Measurements from ENCODE around the gene MAN2B1. TPM values are rescaled to one million over a fixed set of nuclear protein-coding genes. Genes with fewer than 3 reads are reported as not detected.
A peak's percentile ranks its signal among the peaks of the same experiment; 100 is the strongest.

MAN2B1 gene
- total RNA-seq, 2 experiments from 2014 or later: 95.9 to 109 TPM

DNA sequence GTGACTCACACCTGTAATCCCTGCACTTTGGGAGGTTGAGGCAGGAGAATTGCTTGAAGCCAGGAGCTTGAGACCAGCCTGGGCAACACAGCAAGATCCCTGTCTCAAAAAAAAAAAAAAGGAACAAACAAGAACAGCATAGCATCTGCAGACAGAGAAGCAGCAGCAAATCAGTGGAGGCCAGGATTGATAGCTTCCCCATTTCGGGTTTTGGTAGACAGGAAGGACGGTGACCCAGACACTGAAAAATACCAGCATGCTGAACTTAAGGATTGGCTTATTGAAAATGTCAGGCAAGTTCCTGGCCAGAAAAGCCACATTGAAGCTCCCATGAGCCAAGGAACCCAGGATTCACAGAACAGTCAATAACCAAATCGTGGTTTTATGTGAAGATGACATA lies 58.9 kb downstream of the MAN2B1 start:
- Mint-ChIP-seq H3K27ac (no peak overlapping the region), H3K4me1 (ENCODE audit: low read depth) (peaks cover 35% of the 10 kb centered on the region), H3K4me3 (peak overlapping the region; percentile 54), H3K27me3 (no peaks in the 10 kb centered on the region), H3K9me3 (no peaks in the 10 kb centered on the region), H3K36me3 (ENCODE audit: low read depth) (peaks cover 24% of the 10 kb centered on the region)
- ChIA-PET POLR2A (no interaction called here), CTCF (interaction anchor here (3.5 kb wide), 1 partner anchor 33 kb away, joined by 22 read pairs; no protein-coding TSS in a partner anchor)
- DNase-seq (no peak), ATAC-seq (ENCODE audit: poor library complexity) (no peak)
- H3K4me1 ChIP-seq (ENCODE audit: insufficient read depth, low read length): peaks cover 32% of the 10 kb centered on the region
- intact Hi-C loops (cut with DNase I, micrococcal nuclease): loop anchor here in 1 of 2 experiments (5.0 kb wide), 1 partner anchor 40 kb away; no protein-coding TSS in a partner anchor
- H3K36me3 ChIP-seq (ENCODE audit: insufficient read depth, low read length): peaks cover 14% of the 10 kb centered on the region
- H3K27me3 ChIP-seq (ENCODE audit: control insufficient read depth in 1 of 2, insufficient read depth in 2 of 2, low read length in 2 of 2): no peaks in the 10 kb centered on the region
- TF ChIP-seq, protein P1, sequence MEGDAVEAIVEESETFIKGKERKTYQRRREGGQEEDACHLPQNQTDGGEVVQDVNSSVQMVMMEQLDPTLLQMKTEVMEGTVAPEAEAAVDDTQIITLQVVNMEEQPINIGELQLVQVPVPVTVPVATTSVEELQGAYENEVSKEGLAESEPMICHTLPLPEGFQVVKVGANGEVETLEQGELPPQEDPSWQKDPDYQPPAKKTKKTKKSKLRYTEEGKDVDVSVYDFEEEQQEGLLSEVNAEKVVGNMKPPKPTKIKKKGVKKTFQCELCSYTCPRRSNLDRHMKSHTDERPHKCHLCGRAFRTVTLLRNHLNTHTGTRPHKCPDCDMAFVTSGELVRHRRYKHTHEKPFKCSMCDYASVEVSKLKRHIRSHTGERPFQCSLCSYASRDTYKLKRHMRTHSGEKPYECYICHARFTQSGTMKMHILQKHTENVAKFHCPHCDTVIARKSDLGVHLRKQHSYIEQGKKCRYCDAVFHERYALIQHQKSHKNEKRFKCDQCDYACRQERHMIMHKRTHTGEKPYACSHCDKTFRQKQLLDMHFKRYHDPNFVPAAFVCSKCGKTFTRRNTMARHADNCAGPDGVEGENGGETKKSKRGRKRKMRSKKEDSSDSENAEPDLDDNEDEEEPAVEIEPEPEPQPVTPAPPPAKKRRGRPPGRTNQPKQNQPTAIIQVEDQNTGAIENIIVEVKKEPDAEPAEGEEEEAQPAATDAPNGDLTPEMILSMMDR (IDR thresholded peaks at IDR 0.05): no peak
- no peak overlapping the region for H3K4me3 ChIP-seq (ENCODE audit: low read length)
- no peaks in the 10 kb centered on the region for H3K9me3 ChIP-seq (ENCODE audit: control insufficient read depth in 1 of 2, insufficient read depth in 1 of 2, low read length in 2 of 2)
- H3K27ac ChIP-seq (ENCODE audit: low read depth in 1 of 2, low read length in 2 of 2): no peak overlapping the region

DNA sequence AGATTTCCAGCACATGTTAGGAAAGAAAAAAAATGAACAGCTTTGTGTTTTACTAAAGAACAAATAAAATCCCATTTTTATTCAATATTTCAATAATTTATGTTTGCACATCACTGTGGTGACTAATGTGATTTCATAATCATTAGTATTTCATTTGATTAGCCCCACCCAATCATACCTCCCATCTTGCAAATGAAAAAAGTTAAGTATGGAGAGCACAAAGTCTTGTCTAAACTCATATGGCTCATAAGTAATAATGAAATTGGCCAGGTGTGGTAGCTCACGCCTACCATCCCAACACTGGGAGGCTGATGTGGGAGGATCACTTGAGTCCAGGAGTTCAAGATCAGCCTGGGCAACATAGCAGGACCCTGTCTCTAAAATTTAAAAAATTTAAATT lies 59.7 kb downstream of the MAN2B1 start:
- H3K27me3 Mint-ChIP-seq: no peaks in the 10 kb centered on the region

DNA sequence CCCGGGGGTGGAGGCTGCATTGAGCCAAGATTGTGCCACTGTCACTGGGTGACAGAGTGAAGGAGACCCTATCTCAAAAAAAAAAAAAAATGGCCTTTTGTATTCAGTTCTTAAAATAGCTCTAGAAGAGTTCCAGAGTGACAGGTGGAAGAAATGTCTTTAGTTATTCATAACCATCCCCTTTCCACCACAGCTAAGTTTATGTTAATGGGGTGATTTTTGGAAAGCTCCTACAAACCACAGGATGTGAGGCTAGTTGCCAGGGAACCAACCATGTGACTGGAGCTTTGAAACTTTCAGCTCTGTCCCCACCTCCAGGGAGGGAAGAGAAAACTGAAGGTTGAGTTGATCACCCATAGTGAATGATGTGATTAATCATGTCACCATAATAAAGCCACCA lies 62.8 kb downstream of the MAN2B1 start:
- TF ChIP-seq, protein P1 (IDR thresholded peaks at IDR 0.05): no peak
- H3K4me3 Mint-ChIP-seq: no peak overlapping the region
- ATAC-seq (ENCODE audit: poor library complexity): peak; percentile 96
- no peaks in the 10 kb centered on the region for H3K9me3 Mint-ChIP-seq
- ChIA-PET POLR2A (interaction anchor here (1.2 to 2.8 kb wide), 3 partner anchors 10 to 188 kb away, joined by 3 to 15 read pairs (median 7); partner anchors contain the start of gene JUNB), CTCF (interaction anchor here (0.8 to 2.7 kb wide), 6 partner anchors 10 to 154 kb away, joined by 3 to 8 read pairs (median 5); no protein-coding TSS in a partner anchor)
- peaks cover 12% of the 10 kb centered on the region for H3K4me1 Mint-ChIP-seq (ENCODE audit: low read depth)
- Histone ChIP-seq H3K27me3 (ENCODE audit: control insufficient read depth in 1 of 2, insufficient read depth in 2 of 2, low read length in 2 of 2) (no peaks in the 10 kb centered on the region), H3K27ac (ENCODE audit: low read depth in 1 of 2, low read length in 2 of 2) (no peak overlapping the region), H3K9me3 (ENCODE audit: control insufficient read depth in 1 of 2, insufficient read depth in 1 of 2, low read length in 2 of 2) (no peaks in the 10 kb centered on the region), H3K4me1 (ENCODE audit: insufficient read depth, low read length) (peaks cover 13% of the 10 kb centered on the region), H3K36me3 (ENCODE audit: insufficient read depth, low read length) (peaks cover 12% of the 10 kb centered on the region), H3K4me3 (ENCODE audit: low read length) (no peak overlapping the region)
- H3K27me3 Mint-ChIP-seq: no peaks in the 10 kb centered on the region
- peaks cover 17% of the 10 kb centered on the region for H3K36me3 Mint-ChIP-seq (ENCODE audit: low read depth)
- intact Hi-C loops (cut with DNase I, micrococcal nuclease): no loop called here
- peak in 9 of 14 experiments; percentile 14 to 81 (median 52) for DNase-seq
- peak overlapping the region; percentile 64 for H3K27ac Mint-ChIP-seq

More for the DNA sequence above, 59.7 kb downstream of the MAN2B1 start:
- ATAC-seq (ENCODE audit: poor library complexity): no peak
- TF ChIP-seq, protein P1 (IDR thresholded peaks at IDR 0.05): no peak
- peaks cover 14% of the 10 kb centered on the region for H3K36me3 ChIP-seq (ENCODE audit: insufficient read depth, low read length)
- no peak overlapping the region for H3K4me3 ChIP-seq (ENCODE audit: low read length)
- no peaks in the 10 kb centered on the region for H3K9me3 ChIP-seq (ENCODE audit: control insufficient read depth in 1 of 2, insufficient read depth in 1 of 2, low read length in 2 of 2)
- no peak overlapping the region for H3K27ac Mint-ChIP-seq
- CTCF ChIA-PET: no interaction called here
- DNase-seq: no peak
- intact Hi-C loops (cut with DNase I, micrococcal nuclease): loop anchor here in 1 of 2 experiments (5.0 kb wide), 1 partner anchor 39 kb away; no protein-coding TSS in a partner anchor
- H3K27ac ChIP-seq (ENCODE audit: low read depth in 1 of 2, low read length in 2 of 2): no peak overlapping the region
- POLR2A ChIA-PET: no interaction called here
- no peaks in the 10 kb centered on the region for H3K27me3 ChIP-seq (ENCODE audit: control insufficient read depth in 1 of 2, insufficient read depth in 2 of 2, low read length in 2 of 2)
- peaks cover 23% of the 10 kb centered on the region for H3K36me3 Mint-ChIP-seq (ENCODE audit: low read depth)
- no peaks in the 10 kb centered on the region for H3K9me3 Mint-ChIP-seq
- H3K4me3 Mint-ChIP-seq: no peak overlapping the region
- peaks cover 24% of the 10 kb centered on the region for H3K4me1 ChIP-seq (ENCODE audit: insufficient read depth, low read length)
- peaks cover 33% of the 10 kb centered on the region for H3K4me1 Mint-ChIP-seq (ENCODE audit: low read depth)

Measured in CD4-positive, alpha-beta T cell (primary cell).